ENCODE data around the gene PTPRF.

Gene PTPRF

GRCh38 chr1:43513471-43514173 lies 17.1 kb upstream of the PTPRF start:
- DNase-seq (ENCODE audit: low spot score) = no peak

- no peak for DNase-seq (ENCODE audit: low spot score)
These were observed 11.6 kb upstream of the PTPRF start for GRCh38 chr1:43518935-43519686.

GRCh38 chr1:43520100-43520778 lies 10.4 kb upstream of the PTPRF start:
- no peak for DNase-seq (ENCODE audit: low spot score)

GRCh38 chr1:43521078-43521477 lies 9.6 kb upstream of the PTPRF start:
- DNase-seq (ENCODE audit: low spot score) = no peak

- no peak for DNase-seq (ENCODE audit: low spot score)
These were observed 8.9 kb upstream of the PTPRF start for GRCh38 chr1:43521756-43522155.

- DNase-seq (ENCODE audit: low spot score) = no peak
These were observed 8.3 kb upstream of the PTPRF start for GRCh38 chr1:43522431-43522775.

- peak; percentile 94 for DNase-seq (ENCODE audit: low spot score)
These were observed 7.8 kb upstream of the PTPRF start for GRCh38 chr1:43522776-43523480.

- DNase-seq (ENCODE audit: low spot score) = peak; percentile 71
These were observed 5.9 kb upstream of the PTPRF start for GRCh38 chr1:43524804-43525203.

- DNase-seq (ENCODE audit: low spot score) = peak; percentile 37
These were observed 4.7 kb upstream of the PTPRF start for GRCh38 chr1:43526002-43526401.

- DNase-seq (ENCODE audit: low spot score) = no peak
These were observed 3.4 kb upstream of the PTPRF start for GRCh38 chr1:43527111-43527878.

GRCh38 chr1:43529206-43529731 lies 1.4 kb upstream of the PTPRF start:
- DNase-seq (ENCODE audit: low spot score) = peak; percentile 84

GRCh38 chr1:43531107-43531905 lies 623 bp downstream of the PTPRF start:
- no peak for DNase-seq (ENCODE audit: low spot score)

- no peak for DNase-seq (ENCODE audit: low spot score)
These were observed 1.4 kb downstream of the PTPRF start for GRCh38 chr1:43531906-43532584.

GRCh38 chr1:43532716-43533115 lies 2.0 kb downstream of the PTPRF start:
- DNase-seq (ENCODE audit: low spot score) = no peak

- no peak for DNase-seq (ENCODE audit: low spot score)
These were observed 2.9 kb downstream of the PTPRF start for GRCh38 chr1:43533584-43533983.

GRCh38 chr1:43534256-43534655 lies 3.6 kb downstream of the PTPRF start:
- DNase-seq (ENCODE audit: low spot score) = no peak

GRCh38 chr1:43536196-43536863 lies 5.6 kb downstream of the PTPRF start:
- DNase-seq (ENCODE audit: low spot score) = no peak

- no peak for DNase-seq (ENCODE audit: low spot score)
These were observed 6.2 kb downstream of the PTPRF start for GRCh38 chr1:43536864-43537358.

- DNase-seq (ENCODE audit: low spot score) = no peak
These were observed 6.9 kb downstream of the PTPRF start for GRCh38 chr1:43537423-43538142.

Data from SW480 (cell line).